SHP77 (cell line): ENCODE data around the gene FTHL17.
A peak's percentile ranks its signal among the peaks of the same experiment; 100 is the strongest.

Experiments used
- DNase-seq, 2 experiments: peaks; one replicate each; lab custom pipeline; 2025; lab: John Stamatoyannopoulos, UW

FTHL17 gene

GRCh38 chrX:31038575-31039326 is 33.1 kb downstream of the FTHL17 start:
- peak; percentile 22 to 23 for DNase-seq

- peak; percentile 5 to 25 for DNase-seq
Observed at GRCh38 chrX:31036895-31037294, 34.9 kb downstream of the FTHL17 start.

GRCh38 chrX:31027351-31027750 is 44.5 kb downstream of the FTHL17 start:
- DNase-seq = no peak

GRCh38 chrX:31024866-31025265 is 47.0 kb downstream of the FTHL17 start:
- DNase-seq = no peak

GRCh38 chrX:31021537-31021936 is 50.3 kb downstream of the FTHL17 start:
- DNase-seq = no peak
